Vagina (tissue), 2 donors: ENCODE measurements around the gene KMT2A. TPM values are rescaled to one million over a fixed set of nuclear protein-coding genes. Genes with fewer than 3 reads are reported as not detected.

ENCODE experiments used
- DNase-seq, 2 donors: peaks; one replicate each; pipeline ENCODE4 v3.0.0-alpha.2; 2017; ENCODE audit errors: extremely low spot score in 2 of 2
- H3K27ac ChIP-seq: fragments of 200-600 bp; sonication (generic); one replicate; pipeline ENCODE4 v1.5.1; 2019
- H3K27me3 ChIP-seq: fragments of 200-600 bp; sonication (generic); one replicate; pipeline ENCODE4 v1.5.1; 2019
- H3K36me3 ChIP-seq, 2 donors: fragments of 200-600 bp; sonication (generic); one replicate each; pipeline ENCODE4 v1.5.1; 2017 to 2019
- H3K4me1 ChIP-seq: fragments of 200-600 bp; sonication (generic); one replicate; pipeline ENCODE4 v1.5.1; 2019
- H3K4me3 ChIP-seq, 2 donors: fragments of 200-600 bp; sonication (generic); 1 replicate in 1 of 2; 2 replicates in 1 of 2; pipeline ENCODE4 v1.5.1; 2016 to 2019
- H3K9me3 ChIP-seq: fragments of 200-600 bp; sonication (generic); one replicate; pipeline ENCODE4 v1.5.1; 2019
- CTCF ChIP-seq, 3 experiments: fragments of 450-650 bp in 2 of 3; fragments of 200-600 bp in 1 of 3; sonication (generic) in 1 of 3; IDR thresholded peaks; one replicate each; pipeline ENCODE4 v1.5.1; 2017 to 2019; ENCODE audit warnings: antibody characterized with exemption in 3 of 3, mild to moderate bottlenecking in 2 of 3, moderate library complexity in 2 of 3
- POLR2A ChIP-seq, 2 donors: fragments of 450-650 bp; IDR thresholded peaks; one replicate each; pipeline ENCODE4 v1.6.1; 2017; ENCODE audit warnings: antibody characterized with exemption in 2 of 2, mild to moderate bottlenecking in 2 of 2, moderate library complexity in 2 of 2
- POLR2AphosphoS5 ChIP-seq, 2 donors: sonication (generic); formaldehyde crosslinking; IDR thresholded peaks; one replicate each; pipeline ENCODE4 v1.9.0; 2017; ENCODE audit warnings: antibody characterized with exemption in 2 of 2, mild to moderate bottlenecking in 2 of 2, low read depth in 1 of 2; ENCODE audit not compliant: insufficient read depth in 1 of 2
- intact Hi-C: fragments of 100-400 bp; cut with DNase I; formaldehyde crosslinking; loops from one replicate; pipeline ENCODE4 v1.15.1; 2023
- total RNA-seq: library from RNA; depleted of rRNA; stranded (reverse); fragments of >200 nt; gene quantifications from one replicate; pipeline ENCODE4 v1.2.3, GENCODE V29; 2016

Gene KMT2A
- total RNA-seq, 1 donor from 2014 or later: 72.7 TPM

- peak in 1 of 2 donors; percentile 89 for DNase-seq
- Histone ChIP-seq H3K4me3 (peak overlapping the region; percentile 66 to 99), H3K36me3 (no peaks in the 10 kb centered on the region), H3K9me3 (no peaks in the 10 kb centered on the region), H3K4me1 (peaks cover 49% of the 10 kb centered on the region), H3K27me3 (no peaks in the 10 kb centered on the region), H3K27ac (peak overlapping the region; percentile 97)
- intact Hi-C loops: no loop called here
- TF ChIP-seq POLR2AphosphoS5 (IDR thresholded peaks at IDR 0.05; ENCODE audit: insufficient read depth in 1 of 2, low read depth in 1 of 2) (no peak), POLR2A (IDR thresholded peaks at IDR 0.05) (no peak), CTCF (IDR thresholded peaks at IDR 0.05) (no peak)
Measured at GRCh38 chr11:118435290-118435892, 901 bp upstream of the KMT2A start.

- Histone ChIP-seq H3K27ac (peak overlapping the region; percentile 97), H3K4me1 (peaks cover 63% of the 10 kb centered on the region), H3K9me3 (no peaks in the 10 kb centered on the region), H3K36me3 (no peaks in the 10 kb centered on the region), H3K4me3 (peak overlapping the region; percentile 66 to 99), H3K27me3 (no peaks in the 10 kb centered on the region)
- intact Hi-C loops: no loop called here
- peak in 1 of 2 donors; percentile 86 for DNase-seq
- TF ChIP-seq CTCF (IDR thresholded peaks at IDR 0.05): no peak
- TF ChIP-seq POLR2AphosphoS5 (IDR thresholded peaks at IDR 0.05; ENCODE audit: insufficient read depth in 1 of 2, low read depth in 1 of 2): no peak
- TF ChIP-seq POLR2A (IDR thresholded peaks at IDR 0.05): no peak
Measured at GRCh38 chr11:118436639-118437207, 431 bp downstream of the KMT2A start.

GRCh38 chr11:118437208-118438125, 1.2 kb downstream of the KMT2A start:
- Histone ChIP-seq H3K9me3 (no peaks in the 10 kb centered on the region), H3K4me1 (peaks cover 70% of the 10 kb centered on the region), H3K27ac (peak overlapping the region; percentile 97), H3K4me3 (peak overlapping the region; percentile 66 to 99), H3K36me3 (no peaks in the 10 kb centered on the region), H3K27me3 (no peaks in the 10 kb centered on the region)
- intact Hi-C loops: no loop called here
- TF ChIP-seq POLR2AphosphoS5 (IDR thresholded peaks at IDR 0.05; ENCODE audit: insufficient read depth in 1 of 2, low read depth in 1 of 2): peak in 1 of 2 donors; percentile 42
- no peak for TF ChIP-seq CTCF (IDR thresholded peaks at IDR 0.05)
- DNase-seq: peak in 1 of 2 donors; percentile 87

GRCh38 chr11:118438314-118438931, 2.1 kb downstream of the KMT2A start:
- Histone ChIP-seq H3K9me3 (no peaks in the 10 kb centered on the region), H3K36me3 (no peaks in the 10 kb centered on the region), H3K27ac (peak overlapping the region; percentile 97), H3K27me3 (no peaks in the 10 kb centered on the region), H3K4me3 (peak overlapping the region; percentile 66 to 99), H3K4me1 (peaks cover 80% of the 10 kb centered on the region)
- intact Hi-C loops: no loop called here
- no peak for DNase-seq
- no peak for TF ChIP-seq CTCF (IDR thresholded peaks at IDR 0.05)
- TF ChIP-seq POLR2AphosphoS5 (IDR thresholded peaks at IDR 0.05; ENCODE audit: insufficient read depth in 1 of 2, low read depth in 1 of 2): peak in 1 of 2 donors; percentile 58
